Left forelimb (tissue), 1 donor: ENCODE results near the gene TNNI2.

ENCODE experiments used
- DNase-seq: peaks from one replicate; pipeline ENCODE4 v3.0.0-alpha.2; 2018; ENCODE audit warnings: low spot score

TNNI2 gene

DNA sequence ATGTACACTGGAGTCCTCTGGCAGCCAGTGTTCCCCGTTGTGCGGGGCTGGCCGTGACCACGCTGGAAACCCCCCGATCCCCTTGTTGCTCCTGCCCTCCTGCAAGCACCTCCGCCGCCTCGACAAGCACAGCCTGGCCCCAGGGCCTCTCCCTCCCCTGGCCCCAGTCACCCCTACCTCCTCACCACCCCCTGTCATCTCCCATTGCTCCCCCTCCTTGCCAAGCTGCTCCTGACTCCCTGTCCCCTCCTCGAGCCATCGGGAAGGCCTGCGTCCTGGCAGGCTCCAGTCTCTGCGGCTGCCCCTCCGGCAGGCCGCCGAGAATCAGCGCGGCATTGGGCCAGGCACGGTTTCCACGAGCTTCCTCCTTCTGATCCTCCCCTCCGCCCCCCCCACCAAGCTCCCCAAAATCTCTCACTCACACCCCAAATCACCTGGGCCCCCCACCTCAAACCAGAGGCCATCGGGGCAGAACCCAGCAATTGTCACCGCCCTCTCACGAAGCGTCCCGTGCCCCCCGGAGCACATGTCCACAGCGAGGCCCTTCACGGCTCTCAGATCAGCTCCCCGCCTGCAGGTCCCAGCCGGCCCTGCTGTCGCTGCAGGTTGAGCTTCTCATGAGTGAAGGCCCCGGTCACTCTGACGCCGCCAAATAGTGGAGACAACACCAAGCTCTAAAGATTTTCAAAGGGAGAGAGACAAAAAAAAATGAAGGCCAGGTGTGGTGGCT, 8.4 kb downstream of the TNNI2 start:
- no peak for DNase-seq

DNA sequence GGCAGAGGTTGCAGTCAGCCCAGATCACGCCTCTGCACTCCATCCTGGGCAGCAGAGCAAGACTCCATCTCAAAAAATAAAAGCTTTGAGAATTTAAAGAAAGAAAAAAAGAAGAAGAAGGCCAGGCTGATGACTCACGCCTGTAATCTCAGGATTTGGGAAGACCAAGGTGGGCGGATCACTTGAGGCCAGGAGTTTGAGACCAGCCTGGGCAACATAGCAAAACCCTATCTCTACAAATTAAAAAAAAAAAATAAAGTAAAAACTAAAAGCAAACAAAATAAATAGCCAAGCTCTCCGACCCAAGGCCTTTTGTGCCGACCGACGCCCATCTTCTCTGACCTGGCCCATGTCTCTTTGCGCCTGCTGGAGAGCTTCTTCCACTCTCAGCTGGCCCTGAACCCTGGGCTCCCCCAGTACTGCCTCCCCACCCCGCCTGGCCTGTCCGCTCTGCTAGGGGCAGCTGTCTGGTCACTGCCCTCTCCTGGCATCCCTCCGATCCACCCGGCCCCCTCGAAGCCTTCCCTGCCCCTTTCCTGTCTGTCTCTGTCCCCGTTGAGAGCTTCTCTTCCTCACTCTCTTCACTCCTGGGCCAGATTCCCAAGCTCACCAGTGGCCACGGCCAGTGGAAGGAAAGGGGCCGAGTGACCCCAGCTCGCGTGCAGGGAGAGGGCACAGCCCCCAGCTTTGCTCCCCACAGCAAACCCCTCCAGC, 9.3 kb downstream of the TNNI2 start:
- no peak for DNase-seq

DNA sequence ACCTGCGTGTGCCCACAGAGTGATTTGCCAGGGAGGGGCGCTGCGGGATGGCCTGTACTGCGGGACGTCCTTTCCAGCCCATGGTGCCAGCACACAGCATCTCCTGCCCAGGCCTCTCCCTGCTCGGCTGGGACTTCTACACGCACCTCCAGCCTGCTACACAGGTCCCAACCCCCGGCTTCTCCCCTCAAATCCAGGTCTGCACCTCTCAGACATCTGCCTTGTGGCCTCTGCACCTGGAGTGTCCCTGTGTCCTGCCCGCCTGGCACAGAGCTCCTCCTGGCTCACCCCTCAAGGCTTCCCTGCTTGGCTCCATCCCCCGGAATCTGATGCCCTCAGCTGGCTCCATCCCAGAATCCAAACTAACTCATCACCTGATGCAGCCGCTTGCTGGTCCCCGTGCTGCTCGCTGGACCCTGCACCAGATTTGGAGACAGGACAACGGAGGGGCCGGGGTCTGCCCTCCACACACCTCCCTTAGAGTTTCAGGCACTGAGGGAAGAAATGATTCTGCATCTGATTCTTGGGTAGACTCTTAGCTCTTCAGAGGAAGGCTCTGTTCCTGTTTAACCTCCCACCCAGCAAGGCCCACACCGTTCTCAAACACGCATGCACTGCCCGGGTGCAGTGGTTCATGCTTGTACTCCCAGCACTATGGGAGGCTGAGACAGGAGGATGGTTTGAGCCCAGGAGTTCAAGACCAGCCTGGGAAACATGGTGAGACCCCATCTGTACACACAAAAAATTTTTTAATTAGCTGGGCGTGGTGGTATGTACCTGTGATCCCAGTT, 10.1 kb downstream of the TNNI2 start:
- no peak for DNase-seq

DNA sequence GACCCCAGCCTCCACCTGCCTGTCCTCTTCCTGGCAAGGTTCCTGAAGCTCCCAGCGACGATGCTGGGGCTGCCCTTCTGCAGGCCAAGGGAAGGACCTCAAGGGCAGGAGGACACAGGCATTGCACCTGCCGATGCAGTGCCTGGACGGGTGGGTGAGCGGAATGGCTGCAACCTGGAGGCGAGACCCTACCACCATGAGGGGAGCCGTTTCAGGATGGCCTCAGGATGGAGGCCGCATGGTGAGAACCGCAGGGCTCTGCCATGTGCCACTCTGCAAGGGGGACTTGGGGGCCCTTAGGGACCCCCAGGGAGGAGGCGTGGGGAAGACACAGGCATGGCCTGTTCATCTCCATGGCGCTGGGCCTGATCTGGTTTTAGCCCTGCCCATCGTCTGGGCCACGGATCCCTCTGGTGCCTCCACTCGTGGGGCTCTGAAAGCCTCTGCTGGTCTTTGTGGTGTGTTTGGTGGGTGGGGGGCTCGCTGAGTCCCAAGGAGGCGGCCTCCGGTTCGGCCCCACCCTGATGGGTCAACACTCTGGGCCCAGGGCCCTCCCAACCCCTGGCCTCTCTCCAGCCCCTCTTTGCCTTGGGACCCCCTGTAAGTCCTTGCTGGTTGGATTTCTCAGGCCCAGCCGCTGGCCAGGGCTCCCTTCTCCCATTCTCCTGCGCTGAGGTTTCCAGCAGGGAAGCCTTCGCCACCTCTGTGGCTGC, 12.8 kb downstream of the TNNI2 start:
- DNase-seq = no peak

DNA sequence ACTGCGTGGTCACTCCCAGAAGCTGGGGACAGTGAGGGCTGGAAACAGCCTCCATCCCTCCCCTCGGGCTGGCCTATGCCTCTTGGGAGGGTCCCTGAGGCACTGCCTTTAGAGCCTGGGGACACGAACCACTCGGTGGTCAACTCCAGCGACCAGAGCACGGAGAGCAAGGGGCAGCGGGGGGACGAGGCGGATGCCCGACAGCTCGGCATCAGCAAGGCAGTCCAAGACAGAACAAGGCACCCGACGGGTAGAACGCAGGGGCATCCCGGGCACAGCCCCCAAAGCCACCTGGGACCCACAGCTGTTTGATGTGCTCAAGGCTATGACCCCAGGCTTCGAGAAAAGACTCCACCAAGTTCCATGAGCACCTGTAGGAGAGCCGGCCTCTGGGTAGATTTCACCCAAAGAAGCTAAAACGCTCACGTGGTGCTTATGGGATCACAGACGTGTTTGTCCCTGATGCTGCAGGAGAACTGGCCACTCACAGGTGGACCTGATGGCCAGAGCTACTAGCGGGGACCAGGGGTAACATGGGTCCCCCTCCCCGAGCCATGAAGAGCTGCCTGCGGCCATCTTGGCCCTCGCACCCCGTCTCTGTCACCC, 13.6 kb downstream of the TNNI2 start:
- no peak for DNase-seq

DNA sequence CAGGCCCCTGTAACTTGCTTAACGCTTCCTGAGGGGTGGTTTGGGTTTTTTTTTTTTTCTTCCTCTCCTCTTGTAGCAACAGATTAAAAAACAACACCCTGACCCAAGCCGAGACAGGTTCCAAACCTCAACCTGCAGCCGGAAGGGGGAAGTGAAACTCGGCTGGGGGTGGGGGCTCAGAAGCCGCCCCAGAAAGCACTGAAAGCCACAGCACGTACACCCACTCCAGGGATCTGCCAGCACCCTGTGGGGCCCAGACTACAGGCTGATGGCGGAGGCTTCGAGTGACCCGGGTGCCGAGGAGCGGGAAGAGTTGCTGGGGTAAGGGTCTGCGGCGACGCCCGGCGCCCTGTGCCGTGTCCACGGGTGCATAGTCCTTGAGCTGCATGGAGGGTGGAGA, 14.1 kb downstream of the TNNI2 start, which contains the start of gene LSP1:
Gene LSP1 (plus strand): TSS at position 208 of the 400 bp plus-strand sequence. CDS start 61 bp downstream, at position 269.
- DNase-seq = no peak

DNA sequence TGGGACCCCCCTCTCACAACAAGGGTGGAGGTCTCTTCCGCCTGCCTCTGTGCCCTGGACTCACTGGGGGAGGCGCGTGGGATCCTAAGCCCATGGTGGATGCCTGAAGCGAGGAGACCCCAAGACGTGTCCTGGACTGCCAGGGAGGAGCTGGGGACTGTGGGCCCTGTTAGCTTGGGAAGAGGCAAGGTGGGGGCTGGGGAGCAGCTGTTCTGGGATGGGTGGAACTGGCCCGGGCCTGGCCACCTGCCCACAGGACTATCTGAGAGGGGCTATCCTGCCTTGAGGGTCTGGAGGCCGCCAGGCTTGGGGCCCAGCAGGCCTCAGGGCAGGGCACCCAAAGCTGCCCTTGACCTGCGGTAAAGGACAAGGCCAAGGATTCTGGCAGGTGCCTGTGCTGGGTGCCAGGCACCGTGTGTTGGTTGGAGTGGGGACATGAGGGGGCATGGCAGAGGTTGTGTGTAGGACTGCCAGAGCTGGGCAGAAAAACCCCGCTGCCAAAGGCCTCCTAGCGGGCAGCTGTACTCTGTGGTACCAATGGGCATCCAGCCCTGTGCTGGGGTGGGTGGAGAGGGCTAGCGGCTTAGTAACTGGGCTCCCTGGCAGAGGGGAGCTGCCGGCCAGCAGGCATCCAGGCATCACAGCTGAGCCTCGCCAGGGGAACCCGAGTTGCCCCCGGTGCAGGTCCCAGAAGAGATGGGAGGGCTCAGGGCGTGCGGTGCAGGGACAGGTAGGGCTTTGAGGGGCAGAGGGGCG, 14.8 kb downstream of the TNNI2 start:
- no peak for DNase-seq

DNA sequence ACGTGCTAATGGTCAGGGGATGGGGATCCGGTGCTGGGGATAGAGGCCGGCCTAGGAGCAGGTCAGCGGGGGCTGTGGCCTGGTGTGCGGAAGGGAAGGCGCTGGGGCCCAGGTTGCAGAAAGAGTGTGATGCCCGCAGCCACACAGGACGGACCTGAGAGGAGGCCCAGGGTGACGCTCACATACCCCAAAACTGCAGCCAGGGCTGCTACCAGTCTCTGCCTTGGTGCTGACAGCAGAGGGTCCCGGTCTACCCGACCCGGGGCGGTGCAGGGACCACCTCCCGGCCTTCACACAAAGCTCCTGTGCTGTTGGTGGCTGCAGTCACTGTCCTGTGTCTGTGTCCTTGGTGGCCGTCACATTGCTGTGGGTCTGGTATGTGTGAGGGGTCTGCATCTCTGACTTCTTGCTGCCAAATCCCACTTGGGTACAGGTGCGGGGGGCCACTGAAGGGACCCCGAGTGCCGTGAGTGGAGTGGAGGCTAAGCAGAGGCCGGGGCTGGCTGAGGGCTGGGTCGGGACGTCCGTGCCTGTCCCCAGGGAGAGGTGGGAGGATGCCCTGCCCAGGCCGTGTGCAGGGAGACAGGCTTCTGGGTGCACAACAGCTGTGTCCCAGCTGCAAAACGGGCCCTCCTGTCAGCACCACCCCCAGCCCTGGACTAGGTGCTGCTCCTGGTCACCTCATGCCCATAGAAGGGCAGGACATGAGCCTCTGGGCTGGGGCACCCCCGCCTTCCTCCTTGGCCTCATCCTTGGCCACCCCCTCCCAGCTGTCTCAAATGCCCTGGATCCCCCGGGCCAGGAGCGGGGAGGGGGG, 15.6 kb downstream of the TNNI2 start:
- no peak for DNase-seq

DNA sequence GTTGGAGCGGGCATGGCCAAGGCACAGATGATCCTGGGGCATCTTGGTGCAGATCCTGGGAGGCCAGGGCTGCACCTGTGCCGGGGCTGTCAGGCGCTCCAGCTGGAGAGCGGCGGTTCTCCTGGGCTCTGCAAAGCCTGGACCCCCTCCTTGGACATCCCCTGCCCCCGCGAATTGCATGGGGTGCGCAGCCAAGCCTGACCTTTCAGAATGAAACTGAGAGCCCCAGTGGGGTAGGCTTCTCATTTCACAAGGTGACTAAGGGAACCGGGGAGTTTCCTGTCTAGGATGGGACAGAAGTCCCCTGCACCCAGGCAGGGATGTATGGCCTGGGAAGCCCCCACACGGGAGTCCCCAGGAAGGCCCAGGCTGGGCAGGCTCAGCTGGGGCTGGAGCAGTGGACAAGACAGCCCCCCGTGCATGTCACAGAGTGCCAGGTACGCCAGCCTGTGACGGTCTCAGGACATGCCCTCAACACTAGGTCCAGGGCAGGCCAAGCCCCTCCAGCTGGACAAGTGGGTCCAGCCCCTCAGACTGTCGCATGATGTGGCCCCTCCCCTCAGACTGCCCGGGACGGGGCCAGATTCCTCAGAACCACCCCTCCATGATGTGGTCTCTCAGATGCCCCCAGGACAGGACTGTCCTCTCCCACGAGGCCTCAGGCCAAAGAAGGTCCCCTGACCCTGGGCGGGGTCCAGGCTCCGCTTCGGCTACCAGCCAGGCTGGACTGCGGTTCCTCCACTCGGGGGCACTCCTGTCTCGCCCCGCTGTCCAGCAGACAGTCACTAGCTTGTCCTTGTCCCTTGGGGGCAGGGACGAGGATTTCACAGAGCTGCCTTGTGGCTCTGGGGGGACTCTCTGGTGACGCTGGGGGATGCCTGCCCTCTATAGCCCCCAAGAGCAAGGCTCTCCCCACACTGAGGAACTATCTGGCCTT, 16.4 kb downstream of the TNNI2 start:
- DNase-seq = no peak

DNA sequence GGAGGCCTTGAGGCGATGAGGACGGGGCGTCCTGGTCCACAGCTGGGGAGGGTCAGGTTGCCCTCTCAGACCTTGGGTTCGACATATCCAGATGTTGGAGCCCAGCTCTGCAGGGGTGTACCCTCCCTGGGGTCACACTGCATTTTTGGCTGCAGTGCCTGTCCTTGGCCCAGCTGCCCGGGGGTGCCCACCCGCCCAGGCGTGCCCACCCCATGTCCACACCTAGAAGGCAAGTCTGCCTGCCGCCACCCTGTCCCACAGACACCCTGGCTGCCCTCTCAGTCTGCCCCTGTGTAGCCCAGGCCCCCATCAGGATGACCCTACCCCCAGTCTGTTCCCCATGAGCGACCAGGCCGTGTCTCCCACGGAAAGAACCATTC, 17.1 kb downstream of the TNNI2 start:
- no peak for DNase-seq

DNA sequence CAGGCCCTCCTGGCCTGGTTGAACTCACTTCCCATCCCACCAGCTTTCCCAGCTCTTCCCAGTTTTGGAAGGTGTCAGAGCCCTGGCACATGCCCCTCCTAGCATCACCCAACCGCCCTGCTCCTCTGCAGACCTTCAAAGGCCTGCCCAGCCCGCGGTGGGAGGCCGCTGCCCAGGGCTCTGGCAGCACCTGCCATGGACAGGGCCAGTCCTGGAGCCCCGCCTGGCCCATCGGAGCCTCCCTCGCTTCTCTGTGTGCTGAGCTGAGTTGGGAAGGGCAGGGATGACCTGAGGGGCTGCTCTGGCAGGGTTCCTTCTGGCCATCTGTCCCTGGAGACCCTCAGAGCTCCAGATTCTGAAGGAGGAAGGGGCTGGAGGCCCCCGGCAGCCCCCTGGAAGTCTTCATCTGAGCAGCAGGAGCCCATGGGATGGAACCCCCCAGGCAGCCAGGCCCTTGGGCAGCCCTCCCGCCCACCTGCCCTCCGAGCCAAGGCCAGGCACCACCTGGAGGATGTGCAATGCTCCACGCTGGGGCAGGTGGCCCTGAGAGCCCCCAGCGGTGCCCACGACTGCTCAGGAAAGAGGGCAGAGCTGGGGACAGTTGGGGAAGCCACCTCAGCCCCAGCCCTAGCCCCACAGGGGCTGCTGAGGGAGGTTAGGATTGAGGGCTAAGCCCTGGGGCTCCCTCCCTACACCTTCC, 17.7 kb downstream of the TNNI2 start:
- DNase-seq = no peak

DNA sequence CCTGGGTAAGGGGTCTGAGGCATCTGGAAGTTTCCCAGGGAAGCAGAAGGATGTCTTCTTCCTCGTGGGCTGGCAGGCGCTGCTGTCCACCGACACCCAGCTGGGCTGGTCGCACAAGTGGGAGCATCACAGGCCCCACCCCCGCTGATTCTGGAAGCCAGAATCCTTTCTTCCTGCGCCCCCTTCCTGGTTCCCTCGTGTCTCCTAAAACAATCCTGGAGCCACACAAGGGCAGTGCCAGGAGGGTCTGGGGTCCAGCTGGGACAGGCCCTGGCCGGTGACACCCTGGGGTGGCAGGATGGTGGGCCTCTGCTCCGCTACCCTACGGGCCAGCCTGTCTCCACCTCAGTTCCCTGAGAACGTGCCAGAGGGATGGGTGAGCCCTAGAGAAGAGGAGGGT, 18.3 kb downstream of the TNNI2 start:
- DNase-seq = no peak

DNA sequence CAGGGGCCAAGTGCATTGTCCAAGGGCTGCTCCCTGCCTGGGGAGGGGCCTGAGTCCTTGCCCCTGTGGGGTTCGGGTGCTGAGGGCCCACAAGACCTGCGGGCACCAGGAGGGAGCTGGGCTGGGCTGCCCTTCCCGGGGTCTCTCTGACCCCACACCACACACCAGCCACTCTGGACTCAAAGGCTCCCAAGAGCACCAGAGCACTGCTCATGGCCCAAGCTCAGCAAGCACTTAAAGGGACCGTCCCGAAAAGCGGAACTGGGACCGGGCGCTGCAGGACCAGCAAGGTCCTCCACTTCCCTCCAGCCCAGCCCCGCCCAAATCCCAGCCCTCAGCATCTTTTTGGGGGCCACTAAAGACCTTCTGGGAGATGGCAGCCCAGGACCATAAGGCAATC, 19.4 kb downstream of the TNNI2 start:
- DNase-seq = no peak

DNA sequence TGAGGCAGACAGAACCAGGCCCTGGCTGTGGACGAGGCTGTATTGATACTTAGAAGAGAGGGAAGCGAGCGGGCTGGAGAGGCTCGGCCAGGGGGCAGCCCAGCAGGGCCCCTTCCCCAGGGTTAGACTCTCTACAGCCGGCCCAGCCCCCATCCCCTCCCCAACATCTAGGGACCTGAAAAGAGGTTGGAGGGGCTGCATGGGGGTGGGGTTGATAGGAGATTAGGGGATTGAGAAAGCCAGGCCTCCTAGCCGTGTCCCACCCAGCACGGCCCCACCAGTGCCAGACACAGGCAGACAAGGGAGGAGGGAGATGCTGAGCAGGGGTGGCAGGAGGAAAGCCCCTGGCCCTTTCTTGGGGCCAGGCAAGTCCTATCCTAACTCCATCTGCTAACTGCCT, 19.8 kb downstream of the TNNI2 start:
- no peak for DNase-seq

DNA sequence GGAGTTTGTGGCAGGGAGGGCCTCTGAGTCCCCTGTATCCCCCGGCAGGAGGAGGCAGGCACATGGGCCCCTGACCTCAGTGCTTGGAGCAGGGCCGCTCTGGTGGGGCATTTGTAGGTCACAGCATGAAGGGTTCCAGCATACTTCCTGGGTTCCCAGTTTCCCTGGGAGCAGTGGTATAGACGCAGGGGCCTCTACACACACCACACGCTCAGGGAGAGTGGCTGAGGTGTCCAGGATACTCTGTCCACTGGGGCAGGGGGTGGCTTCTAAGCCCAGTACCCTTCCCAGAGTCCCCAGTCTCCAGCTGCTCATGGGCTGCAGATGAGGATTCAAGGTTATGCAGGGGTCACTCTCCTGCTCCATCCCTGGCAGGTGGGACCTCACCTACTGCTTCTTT, 20.2 kb downstream of the TNNI2 start:
- DNase-seq = no peak

DNA sequence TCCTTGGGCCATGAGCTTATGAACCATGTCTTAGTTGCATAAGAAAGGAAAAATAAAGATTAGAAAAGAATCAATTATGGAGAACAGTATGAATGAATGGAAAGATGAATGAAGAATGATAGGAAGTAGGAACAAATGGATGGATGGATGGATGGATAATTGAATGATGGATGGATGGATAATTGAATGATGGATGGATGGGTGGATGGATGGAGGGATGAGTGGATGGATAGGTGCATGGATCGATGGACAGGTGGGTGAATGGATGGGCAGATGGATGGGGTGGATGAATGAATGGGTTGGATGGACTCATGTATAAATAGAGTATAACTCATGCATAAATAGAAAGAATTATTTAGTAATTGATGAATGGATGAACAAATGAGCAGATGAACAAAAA, 21.3 kb downstream of the TNNI2 start:
- no peak for DNase-seq

DNA sequence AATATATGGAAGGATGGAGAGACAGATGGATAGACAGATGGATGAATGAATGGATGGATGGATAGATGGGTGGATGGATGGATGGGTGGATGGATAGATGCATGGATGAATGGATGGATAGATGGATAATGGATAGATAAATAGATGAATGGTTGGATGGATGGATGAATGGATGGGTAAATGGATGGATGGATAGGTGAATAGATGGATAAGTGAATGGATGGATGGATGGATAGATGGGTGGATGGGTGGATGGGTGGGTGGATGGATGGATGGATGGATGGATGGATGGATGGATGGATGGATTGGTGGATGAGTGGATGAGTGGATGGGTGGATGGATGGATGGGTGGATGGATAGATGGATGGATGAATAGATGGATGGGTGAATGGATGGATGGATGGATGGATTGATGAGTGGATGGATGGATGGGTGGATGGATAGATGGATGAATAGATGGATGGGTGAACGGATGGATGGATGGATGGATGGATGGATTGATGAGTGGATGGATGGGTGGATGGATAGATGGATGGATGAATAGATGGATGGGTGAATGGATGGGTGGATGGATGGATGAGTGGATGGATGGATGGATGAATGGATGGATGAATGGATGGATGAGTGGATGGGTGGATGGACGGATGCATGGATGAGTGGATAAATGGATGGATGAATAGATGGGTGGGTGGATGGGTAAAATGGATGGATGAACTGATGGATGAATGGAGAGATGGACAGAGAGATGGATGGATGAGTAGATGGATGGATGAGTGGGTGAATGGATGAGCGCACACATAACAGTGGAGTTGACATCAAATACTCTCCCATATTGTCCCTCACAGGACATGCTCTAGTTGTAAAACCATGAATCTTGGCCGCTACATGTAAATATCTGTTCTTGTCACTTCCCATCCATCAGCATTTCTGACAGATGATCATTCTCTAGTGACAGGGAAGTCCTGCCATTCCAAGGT, 22.9 kb downstream of the TNNI2 start:
- no peak for DNase-seq
